Upper lobe of left lung (tissue), 6 donors: Measurements from ENCODE around the gene C19orf85. TPM values are rescaled to one million over a fixed set of nuclear protein-coding genes. Genes with fewer than 3 reads are reported as not detected.

ENCODE experiments used
- ATAC-seq, 2 donors: fragments of 200-7000 bp; cut with Tn5 transposase; one replicate each; pipeline ENCODE4 v1.9.1; 2022; ENCODE audit warnings: mild to moderate bottlenecking in 2 of 2, moderate library complexity in 2 of 2; ENCODE audit not compliant: low FRiP score in 2 of 2
- DNase-seq, 2 donors: peaks; one replicate each; pipeline ENCODE4 v3.0.0-alpha.2; 2019 to 2020
- H3K27ac ChIP-seq, 4 donors: fragments of 200-600 bp; sonication (generic); one replicate each; pipeline ENCODE4 v1.5.1; 2016 to 2019
- H3K27me3 ChIP-seq, 4 donors: fragments of 200-600 bp; sonication (generic); one replicate each; pipeline ENCODE4 v1.5.1; 2017 to 2019
- H3K36me3 ChIP-seq, 4 donors: fragments of 200-600 bp; sonication (generic); one replicate each; pipeline ENCODE4 v1.5.1; 2016 to 2019
- H3K4me1 ChIP-seq, 4 donors: fragments of 200-600 bp; sonication (generic); one replicate each; pipeline ENCODE4 v1.5.1; 2018 to 2019
- H3K4me3 ChIP-seq, 4 donors: fragments of 200-600 bp; sonication (generic); one replicate each; pipeline ENCODE4 v1.5.1; 2017 to 2019; ENCODE audit warnings: mild to moderate bottlenecking in 2 of 4, moderate library complexity in 1 of 4
- H3K9me3 ChIP-seq, 4 donors: fragments of 200-600 bp; sonication (generic); one replicate each; pipeline ENCODE4 v1.5.1; 2018 to 2019
- CTCF ChIP-seq, 6 experiments: fragments of 450-650 bp in 4 of 6; fragments of 200-600 bp in 2 of 6; sonication (generic) in 2 of 6; IDR thresholded peaks; one replicate each; pipeline ENCODE4 v1.5.1; 2016 to 2019; ENCODE audit warnings: antibody characterized with exemption in 6 of 6
- EP300 ChIP-seq, 4 donors: sonication (generic); formaldehyde crosslinking; IDR thresholded peaks; one replicate each; pipeline ENCODE4 v1.5.1; 2017; ENCODE audit warnings: antibody characterized with exemption in 4 of 4, control low read depth in 2 of 4
- POLR2A ChIP-seq, 4 donors: fragments of 450-650 bp; IDR thresholded peaks; one replicate each; pipeline ENCODE4 v1.5.1; 2016 to 2017; ENCODE audit warnings: antibody characterized with exemption in 4 of 4, mild to moderate bottlenecking in 2 of 4
- POLR2AphosphoS5 ChIP-seq, 2 donors: sonication (generic); formaldehyde crosslinking; IDR thresholded peaks; one replicate each; pipeline ENCODE4 v1.5.1; 2017; ENCODE audit warnings: antibody characterized with exemption in 2 of 2
- WGBS, 2 donors: methylation state at CpG; one replicate each; pipeline ENCODE4 v1.1.5; 2017 to 2018; 5-methylcytosine and 5-hydroxymethylcytosine counted together
- total RNA-seq, 6 donors: library from RNA; depleted of rRNA in 4 of 6; stranded (reverse); fragments of >200 nt in 4 of 6; gene quantifications; one replicate each; pipeline versions ENCODE4 v1.1.0 to v1.2.1, GENCODE V29; 2016 to 2021
- donor health status: DM: no; HTN: no; CAD: no; lungs with moderate emphysema.
- donor health status: DM: no; HTN: yes; CAD: no; lungs with severe emphysema.

The C19orf85 gene
- total RNA-seq, 6 donors from 2014 or later, result not detected

GRCh38 chr19:55481794-55482155 is 17.2 kb upstream of the C19orf85 start:
- H3K4me1 ChIP-seq, result peaks cover 35 to 44% (median 42%) of the 10 kb centered on the region in 4 donors
- 96% methylated on average over 5 of the region's 40 CpGs; no CpG with 5 or more reads in 1 of the 2 donors for WGBS, 2 donors
- no peak for TF ChIP-seq POLR2AphosphoS5 (IDR thresholded peaks at IDR 0.05)
- no peak for TF ChIP-seq POLR2A (IDR thresholded peaks at IDR 0.05)
- TF ChIP-seq EP300 (IDR thresholded peaks at IDR 0.05), result no peak
- TF ChIP-seq CTCF (IDR thresholded peaks at IDR 0.05), result no peak
- no peaks in the 10 kb centered on the region for H3K9me3 ChIP-seq
- H3K27ac ChIP-seq, result no peak overlapping the region
- no peaks in the 10 kb centered on the region for H3K27me3 ChIP-seq
- H3K4me3 ChIP-seq, result no peak overlapping the region
- ATAC-seq (no peak), DNase-seq (no peak)
- H3K36me3 ChIP-seq, result peaks cover 4 to 30% (median 24%) of the 10 kb centered on the region in 4 donors

- TF ChIP-seq POLR2A (IDR thresholded peaks at IDR 0.05) (no peak), EP300 (IDR thresholded peaks at IDR 0.05) (no peak), CTCF (IDR thresholded peaks at IDR 0.05) (no peak), POLR2AphosphoS5 (IDR thresholded peaks at IDR 0.05) (no peak)
- no peaks in the 10 kb centered on the region for H3K9me3 ChIP-seq
- no peak for ATAC-seq
- H3K27me3 ChIP-seq, result no peaks in the 10 kb centered on the region
- no peak overlapping the region for H3K27ac ChIP-seq
- DNase-seq, result peak in 1 of 2 donors; percentile 83
- H3K36me3 ChIP-seq, result peaks cover 4 to 30% (median 24%) of the 10 kb centered on the region in 4 donors
- WGBS, 2 donors, result 96 to 97% methylated on average over 13 to 36 of the region's 52 CpGs
- H3K4me1 ChIP-seq, result peaks cover 30 to 39% (median 37%) of the 10 kb centered on the region in 4 donors
- H3K4me3 ChIP-seq, result no peak overlapping the region
Observed at GRCh38 chr19:55481148-55481793, 16.7 kb upstream of the C19orf85 start.

DNA sequence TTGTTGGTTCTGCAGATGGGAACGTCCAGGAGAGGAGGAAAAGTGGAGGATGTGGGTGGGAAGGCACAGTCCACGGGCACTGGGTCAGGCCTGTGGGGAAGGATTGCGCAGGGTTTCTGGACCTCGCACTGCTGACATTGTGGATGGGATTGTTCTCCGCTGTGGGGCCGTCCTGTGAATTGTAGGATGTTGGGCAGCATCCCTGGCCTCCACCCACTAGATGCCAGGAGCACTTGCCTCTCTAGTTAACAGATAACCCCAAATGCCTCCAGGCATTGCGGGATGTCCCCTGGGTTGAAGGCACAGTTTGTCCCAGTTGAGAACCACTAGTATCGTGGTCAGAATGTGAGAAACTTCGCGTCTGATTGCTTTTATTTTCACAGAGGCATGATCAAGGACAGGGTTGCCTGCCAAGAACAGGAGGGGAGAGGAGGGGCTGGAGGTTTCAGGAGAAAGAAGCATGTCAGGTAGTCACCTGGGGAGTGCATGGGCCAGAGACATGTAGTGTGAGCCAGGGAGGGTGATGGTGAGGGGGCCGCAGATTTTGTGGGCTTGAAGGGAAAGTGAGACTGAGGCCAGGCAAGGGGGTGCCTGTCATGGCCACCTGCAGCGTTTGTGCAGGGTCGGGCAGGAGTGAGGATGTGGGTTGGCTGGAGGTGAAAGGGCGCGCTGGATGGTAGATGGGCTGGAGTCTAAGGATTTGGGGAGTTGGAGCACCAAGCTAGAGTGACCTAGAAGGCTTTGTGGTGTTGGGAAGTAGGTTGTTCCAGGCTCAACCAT is 15.1 kb upstream of the C19orf85 start:
- 70 to 72% methylated on average over 14 to 15 of the region's 15 CpGs for WGBS, 2 donors
- Histone ChIP-seq H3K27ac (no peak overlapping the region), H3K36me3 (peaks cover 4 to 30% (median 24%) of the 10 kb centered on the region in 4 donors), H3K27me3 (no peaks in the 10 kb centered on the region), H3K9me3 (no peaks in the 10 kb centered on the region), H3K4me1 (peaks cover 22 to 31% (median 27%) of the 10 kb centered on the region in 4 donors), H3K4me3 (no peak overlapping the region)
- ATAC-seq, result no peak
- no peak for DNase-seq
- no peak for TF ChIP-seq POLR2AphosphoS5 (IDR thresholded peaks at IDR 0.05)
- TF ChIP-seq POLR2A (IDR thresholded peaks at IDR 0.05), result no peak
- no peak for TF ChIP-seq CTCF (IDR thresholded peaks at IDR 0.05)
- TF ChIP-seq EP300 (IDR thresholded peaks at IDR 0.05), result no peak

DNA sequence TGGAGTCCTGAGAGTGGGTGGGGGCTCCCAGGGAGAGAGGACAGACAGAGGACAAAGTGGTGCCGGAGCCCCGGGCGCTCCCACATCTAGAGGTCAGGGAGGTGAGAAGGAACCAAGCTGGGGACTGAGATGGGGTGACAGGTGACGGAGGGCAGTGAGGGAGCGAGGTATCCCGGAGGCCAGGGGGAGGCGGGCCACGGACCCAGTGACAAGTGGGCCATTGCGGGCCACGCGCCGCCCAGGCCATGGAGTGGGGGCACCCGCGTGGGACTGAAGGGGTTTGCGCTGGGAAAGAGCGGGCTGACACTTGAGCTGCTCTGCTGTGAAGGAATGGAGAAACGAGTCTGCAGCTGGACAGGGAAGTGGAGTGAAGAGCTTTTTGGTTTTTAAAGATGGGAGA is 14.5 kb upstream of the C19orf85 start:
- DNase-seq (peak in 1 of 2 donors; percentile 78), ATAC-seq (no peak)
- H3K36me3 ChIP-seq, result peaks cover 4 to 30% (median 24%) of the 10 kb centered on the region in 4 donors
- H3K9me3 ChIP-seq, result no peaks in the 10 kb centered on the region
- WGBS, 2 donors, result 83 to 86% methylated on average over 17 of the region's 17 CpGs
- TF ChIP-seq POLR2AphosphoS5 (IDR thresholded peaks at IDR 0.05) (no peak), POLR2A (IDR thresholded peaks at IDR 0.05) (no peak), EP300 (IDR thresholded peaks at IDR 0.05) (no peak), CTCF (IDR thresholded peaks at IDR 0.05) (no peak)
- peaks cover 16 to 25% (median 21%) of the 10 kb centered on the region in 4 donors for H3K4me1 ChIP-seq
- no peak overlapping the region for H3K27ac ChIP-seq
- no peaks in the 10 kb centered on the region for H3K27me3 ChIP-seq
- no peak overlapping the region for H3K4me3 ChIP-seq
